Activated naive CD4-positive, alpha-beta T cell (primary cell): Measurements from ENCODE around the gene SLC27A2.

Experiments
- DNase-seq, 4 experiments: peaks; one replicate each; lab custom pipeline; 2025; lab: John Stamatoyannopoulos, UW

The SLC27A2 gene

GRCh38 chr15:50190723-50191122, 8.7 kb downstream of the SLC27A2 start:
- no peak for DNase-seq

- DNase-seq, result no peak
Observed at GRCh38 chr15:50192164-50192563, 10.2 kb downstream of the SLC27A2 start.

- no peak for DNase-seq
Observed at GRCh38 chr15:50192926-50193620, 11.1 kb downstream of the SLC27A2 start.

- DNase-seq, result no peak
Observed at GRCh38 chr15:50202003-50202402, 20.0 kb downstream of the SLC27A2 start.

GRCh38 chr15:50206020-50206419, 24.0 kb downstream of the SLC27A2 start:
- no peak for DNase-seq

- no peak for DNase-seq
Observed at GRCh38 chr15:50209809-50210208, 27.8 kb downstream of the SLC27A2 start.

GRCh38 chr15:50210462-50211157, 28.6 kb downstream of the SLC27A2 start:
- DNase-seq, result no peak

GRCh38 chr15:50218291-50218690, 36.3 kb downstream of the SLC27A2 start:
- DNase-seq, result no peak

GRCh38 chr15:50218691-50219090, 36.7 kb downstream of the SLC27A2 start:
- no peak for DNase-seq

GRCh38 chr15:50219820-50220219, 37.8 kb downstream of the SLC27A2 start:
- no peak for DNase-seq

GRCh38 chr15:50222181-50222580, 40.2 kb downstream of the SLC27A2 start:
- no peak for DNase-seq

GRCh38 chr15:50224606-50225005, 42.6 kb downstream of the SLC27A2 start:
- DNase-seq, result no peak

GRCh38 chr15:50225057-50225456, 43.1 kb downstream of the SLC27A2 start:
- no peak for DNase-seq

GRCh38 chr15:50225938-50226337, 43.9 kb downstream of the SLC27A2 start:
- no peak for DNase-seq

GRCh38 chr15:50227076-50227475, 45.1 kb downstream of the SLC27A2 start:
- DNase-seq, result no peak

- DNase-seq, result no peak
Observed at GRCh38 chr15:50228866-50229265, 46.9 kb downstream of the SLC27A2 start.

- no peak for DNase-seq
Observed at GRCh38 chr15:50229336-50229735, 47.3 kb downstream of the SLC27A2 start.

- no peak for DNase-seq
Observed at GRCh38 chr15:50231761-50232160, 49.8 kb downstream of the SLC27A2 start.

GRCh38 chr15:50232791-50233190, 50.8 kb downstream of the SLC27A2 start:
- DNase-seq, result no peak

GRCh38 chr15:50233192-50233736, 51.3 kb downstream of the SLC27A2 start:
- no peak for DNase-seq

- no peak for DNase-seq
Observed at GRCh38 chr15:50234764-50235163, 52.8 kb downstream of the SLC27A2 start.

GRCh38 chr15:50235794-50236193, 53.8 kb downstream of the SLC27A2 start:
- no peak for DNase-seq

- DNase-seq, result no peak
Observed at GRCh38 chr15:50236433-50236832, 54.4 kb downstream of the SLC27A2 start.
